NCI-H146 treated with DMSO at 0.1 percent for 48 hours (cell line): ENCODE results near the gene KNDC1.

Experiments used
- DNase-seq: peaks from one replicate; lab custom pipeline; 2025; ENCODE audit not compliant: unreplicated experiment; lab: John Stamatoyannopoulos, UW

Gene KNDC1

GRCh38 chr10:133189256-133189655, 29.2 kb downstream of the KNDC1 start:
- no peak for DNase-seq

GRCh38 chr10:133189726-133190125, 29.7 kb downstream of the KNDC1 start:
- no peak for DNase-seq

GRCh38 chr10:133190225-133190624, 30.2 kb downstream of the KNDC1 start:
- DNase-seq: no peak

- no peak for DNase-seq
Measured at GRCh38 chr10:133191651-133192050, 31.6 kb downstream of the KNDC1 start.

GRCh38 chr10:133194151-133194550, 34.1 kb downstream of the KNDC1 start:
- no peak for DNase-seq

- DNase-seq: no peak
Measured at GRCh38 chr10:133195096-133195495, 35.1 kb downstream of the KNDC1 start.

GRCh38 chr10:133195611-133196010, 35.6 kb downstream of the KNDC1 start:
- no peak for DNase-seq

- DNase-seq: no peak
Measured at GRCh38 chr10:133196221-133196915, 36.3 kb downstream of the KNDC1 start.

- no peak for DNase-seq
Measured at GRCh38 chr10:133196936-133197758, 37.1 kb downstream of the KNDC1 start.

- no peak for DNase-seq
Measured at GRCh38 chr10:133197786-133198185, 37.8 kb downstream of the KNDC1 start.

- no peak for DNase-seq
Measured at GRCh38 chr10:133198206-133198605, 38.2 kb downstream of the KNDC1 start.

GRCh38 chr10:133198621-133199487, 38.8 kb downstream of the KNDC1 start:
- no peak for DNase-seq

- DNase-seq: no peak
Measured at GRCh38 chr10:133199488-133199885, 39.5 kb downstream of the KNDC1 start.

GRCh38 chr10:133199992-133200611, 40.1 kb downstream of the KNDC1 start:
- no peak for DNase-seq

- DNase-seq: no peak
Measured at GRCh38 chr10:133200621-133201031, 40.6 kb downstream of the KNDC1 start.

GRCh38 chr10:133201151-133201947, 41.3 kb downstream of the KNDC1 start:
- DNase-seq: no peak

GRCh38 chr10:133201948-133202725, 42.1 kb downstream of the KNDC1 start:
- DNase-seq: no peak

GRCh38 chr10:133202778-133203651, 43.0 kb downstream of the KNDC1 start:
- no peak for DNase-seq
